GM03348 (cell line): ENCODE data around the gene NFIA.

Experiments
- DNase-seq: peaks from one replicate; pipeline ENCODE4 v3.0.0; 2012; ENCODE audit warnings: low spot score

NFIA gene

DNA sequence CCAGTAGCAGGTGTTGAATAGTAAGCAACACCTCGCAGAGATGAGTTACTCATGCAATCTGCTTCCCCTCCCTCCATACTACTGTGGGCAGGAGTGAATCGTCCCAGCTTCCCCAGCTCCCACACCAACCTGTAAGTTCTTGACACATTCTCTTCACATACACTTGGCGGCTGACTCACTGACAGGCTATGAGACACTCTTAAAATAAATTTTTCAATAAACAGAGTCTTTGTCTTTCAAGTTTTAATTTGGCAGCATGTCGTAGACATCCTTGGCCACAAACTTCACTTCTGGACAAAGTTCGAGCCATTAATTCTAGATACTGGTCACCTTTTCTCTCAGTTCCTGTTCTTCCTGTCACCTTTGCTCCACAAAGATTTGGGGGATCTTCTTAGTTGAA, 351.9 kb downstream of the NFIA start:
- DNase-seq: no peak

- no peak for DNase-seq
These were observed 352.9 kb downstream of the NFIA start for GRCh38 chr1:61435226-61435625.

DNA sequence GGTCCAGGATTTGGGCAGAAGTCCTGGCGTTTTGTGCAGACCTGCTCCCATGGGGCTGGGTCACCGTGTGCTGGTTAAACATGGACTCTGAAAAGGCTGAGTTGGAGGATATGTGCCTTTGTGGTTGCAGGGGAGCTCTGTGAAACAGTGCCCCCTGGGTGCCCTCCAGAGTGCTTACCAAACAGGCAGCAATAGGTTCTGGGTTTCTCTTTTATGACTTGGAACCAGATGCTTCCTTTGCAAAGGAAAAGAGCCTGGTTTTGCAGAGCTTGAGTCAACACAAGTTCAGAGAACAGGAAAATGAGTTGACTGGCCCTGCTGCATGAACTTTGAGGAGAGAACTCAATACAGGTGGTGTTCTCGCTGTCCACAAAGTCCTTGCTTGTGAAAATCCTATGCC, 353.7 kb downstream of the NFIA start:
- no peak for DNase-seq

GRCh38 chr1:61436491-61437120, 354.2 kb downstream of the NFIA start:
- DNase-seq: no peak

DNA sequence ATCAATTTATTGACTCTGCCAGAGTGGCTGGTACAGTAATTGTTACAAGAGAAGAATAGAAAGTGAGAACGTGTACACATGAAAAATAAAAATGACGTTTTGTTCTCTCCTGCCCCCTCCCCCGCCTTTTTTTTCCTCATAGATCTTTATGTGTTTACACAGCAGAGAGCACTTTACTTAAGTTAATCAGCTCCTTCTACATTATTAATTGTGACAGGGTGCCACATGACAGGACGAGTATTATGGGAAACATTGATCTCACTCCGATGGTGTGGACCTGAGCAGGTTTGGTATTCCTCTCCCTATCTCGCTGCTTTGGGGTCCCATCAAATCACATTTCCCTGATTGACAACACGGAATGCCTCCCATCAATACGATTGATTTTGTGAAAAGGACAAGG, 356.9 kb downstream of the NFIA start:
- DNase-seq: no peak

DNA sequence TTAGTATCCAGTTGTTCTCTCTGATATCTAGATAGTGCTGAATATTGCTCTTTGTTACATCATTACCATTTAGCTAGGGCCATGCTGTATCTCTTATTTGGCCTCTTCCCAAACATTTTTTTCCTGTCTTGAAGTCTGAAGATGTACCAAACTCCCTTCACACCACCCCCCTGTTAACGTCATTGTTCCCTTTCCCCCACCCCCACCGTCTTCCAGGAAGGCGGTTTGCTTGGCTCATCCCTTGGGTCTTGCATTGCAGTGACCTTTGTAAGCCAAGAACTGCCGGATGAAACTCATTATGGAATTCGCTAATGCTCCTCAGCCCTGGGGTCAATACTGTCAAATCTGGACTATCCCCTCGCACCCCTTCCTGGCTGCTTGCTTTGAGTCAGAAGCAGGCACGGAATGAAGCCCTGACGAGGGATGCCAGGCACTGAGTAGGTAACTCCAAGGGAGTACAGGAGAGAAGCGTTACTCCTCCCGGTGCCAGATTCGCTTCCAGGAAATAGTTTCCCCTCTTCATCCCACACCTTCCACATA, 359.4 kb downstream of the NFIA start:
- no peak for DNase-seq

DNA sequence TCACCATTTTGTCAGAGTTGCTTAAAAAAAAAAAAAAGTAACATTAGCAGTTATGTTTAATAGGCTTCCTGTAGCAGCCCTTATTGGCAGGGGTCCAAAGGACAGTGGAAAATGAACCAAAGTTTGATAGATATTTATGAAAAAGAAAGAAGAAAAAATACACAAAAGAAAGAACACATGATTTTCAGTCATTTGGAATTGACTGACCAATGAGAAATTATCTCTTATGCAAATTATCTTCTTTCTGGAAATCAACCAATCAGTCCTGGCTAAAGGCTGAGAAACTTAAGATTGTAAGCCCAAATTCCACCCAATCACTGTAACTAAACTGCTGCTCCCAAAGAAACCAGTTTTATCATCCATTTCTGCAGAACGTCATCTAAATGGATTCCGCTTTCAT, 360.2 kb downstream of the NFIA start:
- no peak for DNase-seq

DNA sequence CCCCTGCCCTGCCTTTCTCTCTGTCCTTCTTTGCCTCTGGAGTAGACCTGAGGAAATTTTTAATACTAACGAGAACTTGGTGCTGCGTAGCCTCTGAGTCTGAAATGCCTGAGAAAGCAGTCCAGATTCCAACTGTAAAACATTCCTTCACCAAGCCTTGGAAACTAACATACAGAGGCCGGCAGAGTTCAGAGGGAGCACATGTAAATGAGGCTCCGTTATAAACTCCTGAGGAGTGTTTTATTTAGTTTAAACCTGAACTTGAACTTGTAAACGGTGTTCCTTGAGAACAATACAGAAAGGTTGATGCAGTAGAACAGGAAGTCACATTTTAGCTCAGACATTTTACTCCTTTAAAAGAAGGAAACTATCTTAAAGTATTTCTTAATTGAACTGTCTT, 361.9 kb downstream of the NFIA start:
- DNase-seq: no peak

GRCh38 chr1:61445269-61445825, 363.0 kb downstream of the NFIA start:
- DNase-seq: no peak

- no peak for DNase-seq
These were observed 364.2 kb downstream of the NFIA start for GRCh38 chr1:61446531-61446991.

DNA sequence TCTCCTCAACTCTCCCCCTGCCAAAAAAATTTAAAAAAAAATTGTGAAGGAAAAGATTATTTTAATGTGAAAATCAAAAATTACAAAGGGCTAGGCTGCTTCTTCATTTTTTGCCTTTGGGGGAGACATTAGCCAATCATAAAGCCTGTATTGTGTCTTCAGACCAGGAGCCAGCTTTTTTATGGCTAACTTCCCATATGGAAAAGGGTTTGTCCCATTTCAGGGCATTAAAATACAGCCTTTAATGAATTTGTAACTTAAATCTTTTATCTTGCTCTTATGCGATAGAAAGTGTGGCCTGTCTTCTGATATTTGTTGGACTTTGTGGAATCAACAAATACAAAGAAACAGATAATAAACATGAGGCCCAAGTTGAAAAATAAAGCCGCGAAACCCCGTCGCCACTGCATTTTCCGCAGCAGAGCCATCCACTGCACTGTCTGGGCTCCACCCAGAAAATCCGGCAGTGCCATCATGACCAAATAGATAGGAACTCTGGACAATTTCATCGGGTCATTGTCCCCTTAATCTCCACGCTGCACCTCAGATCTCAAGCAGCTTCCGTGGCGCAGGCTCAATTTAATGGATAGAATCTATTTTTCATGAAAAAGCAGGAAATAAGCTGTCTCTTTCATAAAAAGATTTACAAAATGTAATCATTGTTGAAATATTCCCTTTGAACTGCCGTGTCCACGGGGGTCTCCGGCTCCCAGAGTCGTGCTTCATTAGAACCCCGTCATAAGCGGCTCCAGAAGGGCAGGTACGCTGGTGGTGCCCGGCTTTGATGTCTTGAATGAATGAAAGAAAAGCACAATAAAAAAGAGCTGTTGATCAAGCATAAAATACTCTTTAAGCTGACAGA, 365.0 kb downstream of the NFIA start:
- DNase-seq: no peak

GRCh38 chr1:61447968-61448430, 365.6 kb downstream of the NFIA start:
- DNase-seq: no peak

- peak; percentile 86 for DNase-seq
These were observed 366.6 kb downstream of the NFIA start for GRCh38 chr1:61448914-61449313.

DNA sequence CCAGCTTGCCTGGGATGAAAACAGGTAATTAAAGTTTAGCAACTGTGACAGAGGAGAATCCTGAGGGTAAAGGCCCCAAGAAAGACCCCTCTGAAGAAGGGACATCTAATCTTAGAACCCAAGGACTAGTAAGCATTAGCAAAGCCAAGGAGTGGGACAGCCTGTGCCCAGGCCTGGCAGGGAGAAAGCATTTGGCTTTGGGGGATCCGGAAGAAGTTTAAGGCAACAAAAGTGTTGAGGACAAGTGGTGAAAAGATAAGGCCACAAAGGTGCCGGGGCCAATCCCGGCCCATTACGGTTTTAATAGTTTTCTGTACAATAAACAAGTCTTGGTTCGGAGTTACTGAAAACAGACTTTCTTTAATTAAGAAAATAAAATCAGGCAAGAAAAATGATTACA, 367.0 kb downstream of the NFIA start:
- no peak for DNase-seq

DNA sequence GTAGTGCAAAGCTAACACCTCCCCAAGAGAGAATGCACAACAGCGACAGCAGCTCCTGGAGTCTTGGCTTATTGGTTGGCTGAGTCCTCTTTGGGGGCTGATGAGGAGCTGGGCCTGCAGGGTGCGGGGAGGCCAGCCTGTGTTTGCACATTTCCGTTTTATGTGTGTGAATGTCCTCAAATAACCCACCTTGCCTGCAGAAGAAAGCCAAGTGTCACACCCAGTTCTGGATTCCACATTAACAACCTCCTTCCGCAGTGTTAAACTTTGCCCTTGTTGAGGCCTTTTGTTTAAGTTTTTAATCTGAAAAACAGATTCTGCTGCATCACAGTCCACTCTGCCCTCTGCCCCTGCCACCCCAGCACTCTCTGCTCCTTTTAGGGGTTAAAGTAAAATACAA, 368.1 kb downstream of the NFIA start:
- DNase-seq: peak; percentile 9

DNA sequence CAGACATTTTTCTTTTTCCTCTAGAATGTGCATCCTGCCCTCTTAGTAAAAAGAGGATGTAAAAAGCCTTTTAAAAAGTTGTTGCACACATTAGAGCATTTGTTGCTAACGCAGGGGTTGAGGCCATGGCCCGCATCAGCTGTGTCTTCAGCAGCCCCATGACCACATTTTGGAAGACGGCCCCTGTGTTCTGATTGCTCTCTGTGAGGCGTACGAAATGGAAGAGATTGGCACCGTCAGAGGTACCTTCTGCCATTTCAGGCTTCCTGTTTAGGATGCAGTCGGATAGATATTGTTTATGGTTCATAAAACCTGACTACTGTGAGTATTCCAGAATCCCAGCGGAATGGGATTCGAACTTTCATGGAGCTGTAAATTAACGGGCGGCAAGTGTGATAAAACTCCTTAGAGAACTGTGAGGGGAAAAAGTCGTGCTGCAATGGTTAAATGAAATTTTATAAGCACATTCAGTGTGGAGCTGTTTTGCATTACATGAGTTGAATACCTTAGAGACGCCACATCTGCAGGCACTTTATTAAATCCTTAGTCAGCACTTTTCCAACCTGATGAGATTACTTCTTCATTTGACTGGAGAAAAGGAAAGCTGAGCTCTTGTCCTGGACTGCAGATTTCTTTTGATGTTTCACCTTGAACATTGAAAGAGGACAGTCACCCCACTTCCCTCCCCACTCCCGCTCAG, 368.7 kb downstream of the NFIA start:
- no peak for DNase-seq

DNA sequence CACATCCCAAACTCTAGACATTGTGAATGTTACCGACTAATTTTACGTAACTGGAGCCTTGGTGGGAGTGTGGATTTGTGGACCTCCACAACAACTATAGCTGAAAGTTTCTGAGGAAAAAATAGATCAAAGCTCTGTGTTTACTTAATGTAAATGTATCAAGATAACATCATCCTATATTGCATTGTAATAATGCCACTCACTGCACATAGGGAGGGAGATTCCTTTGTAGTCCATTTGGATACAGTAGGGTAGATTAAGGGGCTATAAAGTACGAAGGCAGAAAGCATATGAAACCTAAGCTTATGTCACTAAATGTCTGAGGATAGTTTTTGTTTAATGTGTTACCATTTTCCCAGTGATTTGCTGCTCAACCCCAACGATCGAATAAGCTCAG, 369.2 kb downstream of the NFIA start:
- no peak for DNase-seq

DNA sequence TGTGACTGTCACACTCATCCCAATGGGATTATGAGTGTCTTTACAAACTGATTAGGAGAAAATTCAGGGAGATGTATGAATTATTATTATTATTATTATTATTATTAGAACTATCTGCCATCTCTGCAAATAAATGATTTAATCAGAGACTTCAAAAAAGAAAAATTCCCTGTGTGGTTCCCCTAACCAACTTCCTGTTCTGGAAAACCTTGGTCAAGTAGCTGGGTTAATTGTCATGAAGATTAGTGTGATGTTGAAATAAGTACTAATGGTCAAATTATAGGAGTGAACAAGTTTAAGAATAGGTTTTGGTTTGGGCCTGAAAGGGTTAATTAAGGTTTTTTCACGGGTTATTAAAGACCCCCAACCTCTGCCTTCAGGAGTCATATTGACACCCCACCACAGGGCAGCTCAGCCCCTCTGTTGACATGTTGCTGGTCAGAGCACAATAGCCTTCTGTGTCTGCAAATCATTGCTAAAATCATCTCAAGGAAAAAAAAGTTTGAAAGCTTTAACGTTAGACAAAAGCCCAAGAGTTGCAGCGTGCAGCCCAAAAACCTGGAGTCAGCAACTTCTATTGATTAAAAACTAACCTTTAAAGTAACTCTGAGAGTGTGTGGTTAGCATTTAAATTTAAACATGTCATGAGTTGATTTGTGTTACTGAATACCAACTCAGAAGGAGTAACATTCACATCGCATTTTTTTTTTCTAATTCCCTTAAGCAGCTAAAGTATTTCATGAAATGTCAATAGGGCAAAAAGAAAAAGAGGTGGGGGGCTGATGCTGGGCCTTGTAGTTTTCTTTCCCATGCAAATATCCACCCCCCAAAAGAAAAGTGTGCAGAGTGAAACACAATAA, 370.0 kb downstream of the NFIA start:
- DNase-seq: no peak

DNA sequence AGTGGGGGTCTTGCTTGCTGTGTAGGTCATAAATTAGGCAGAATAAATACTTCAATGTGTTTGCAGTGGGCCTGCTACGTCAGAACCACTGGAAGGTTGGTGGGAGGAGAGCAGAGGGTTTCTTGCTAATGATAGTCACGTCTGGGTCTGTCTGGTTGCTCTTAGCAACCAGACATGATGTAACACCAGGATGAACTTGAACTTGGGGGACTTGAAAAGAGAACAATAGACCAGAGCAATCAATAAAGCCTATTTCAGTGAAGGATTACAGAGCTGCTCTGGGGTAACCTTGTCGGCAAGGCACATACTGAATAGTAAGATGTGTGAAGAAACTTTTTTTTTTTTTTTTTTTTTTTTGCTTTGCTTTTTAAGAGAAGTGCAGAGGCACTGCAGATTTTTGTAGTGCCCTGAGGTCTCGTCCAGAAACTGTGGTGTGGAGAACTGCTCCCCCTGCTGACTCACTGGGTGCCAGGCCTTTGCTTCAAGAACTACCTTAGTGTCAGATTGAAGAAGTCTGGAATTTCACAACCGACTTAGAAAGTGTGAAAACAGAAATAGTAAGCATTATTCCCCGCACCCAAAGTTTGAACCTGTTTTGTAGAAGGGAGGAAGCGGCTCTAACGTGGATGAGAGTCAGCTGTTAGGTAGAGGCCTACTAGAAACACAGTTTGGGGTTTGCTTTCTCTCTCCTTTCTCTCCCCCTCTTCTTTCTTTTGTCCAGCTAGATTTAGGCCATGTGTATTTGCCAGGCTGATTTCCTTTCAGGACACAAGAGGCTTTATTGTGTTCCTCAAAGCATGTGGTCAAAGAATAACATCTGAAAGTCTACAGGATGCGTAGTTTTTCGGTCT, 371.0 kb downstream of the NFIA start:
- DNase-seq: peak; percentile 85

DNA sequence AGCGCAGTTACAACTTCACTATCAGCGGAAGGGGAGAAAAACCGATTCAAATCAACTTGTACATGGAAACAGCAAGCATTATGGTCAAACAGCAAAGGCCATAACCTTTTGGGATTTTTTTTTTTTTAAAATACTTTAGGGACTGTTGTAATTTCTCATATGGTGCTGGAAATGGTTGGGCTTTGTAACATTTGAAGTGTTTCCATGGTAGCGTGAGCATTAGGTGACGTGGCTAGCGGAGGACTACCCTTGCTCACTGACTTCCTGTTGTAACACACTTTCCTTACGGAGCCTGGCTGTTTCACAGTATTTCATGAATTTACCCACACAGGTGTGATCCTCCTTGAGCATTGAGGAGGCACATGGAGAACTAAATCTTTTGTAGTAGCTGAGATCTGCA, 373.0 kb downstream of the NFIA start:
- DNase-seq: no peak
